Measurements from ENCODE around the gene TTC21A.
A peak's percentile ranks its signal among the peaks of the same experiment; 100 is the strongest.

DNA sequence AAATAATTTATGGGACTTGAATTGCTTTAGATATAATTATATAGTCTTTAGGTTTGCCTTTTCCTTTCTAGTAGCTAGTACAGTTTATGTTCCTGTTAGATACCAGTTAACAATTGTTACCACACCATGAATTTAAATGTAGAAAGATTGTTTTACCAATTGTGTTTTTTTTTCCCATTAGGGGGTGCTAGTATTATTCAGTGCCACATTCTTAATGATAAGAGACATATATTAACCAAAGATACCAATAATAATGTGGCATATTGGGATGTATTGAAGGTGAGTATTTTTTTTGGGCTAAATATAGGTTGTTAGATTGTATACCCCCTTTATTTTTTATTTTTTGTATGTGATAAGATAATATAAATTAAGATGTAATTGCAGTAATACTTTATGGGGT, 27.9 kb upstream of the TTC21A start:
- TF ChIP-seq EZH2 (IDR thresholded peaks at IDR 0.05; ENCODE audit: low read length, unreplicated experiment), result no peak
- TF ChIP-seq, protein P1, sequence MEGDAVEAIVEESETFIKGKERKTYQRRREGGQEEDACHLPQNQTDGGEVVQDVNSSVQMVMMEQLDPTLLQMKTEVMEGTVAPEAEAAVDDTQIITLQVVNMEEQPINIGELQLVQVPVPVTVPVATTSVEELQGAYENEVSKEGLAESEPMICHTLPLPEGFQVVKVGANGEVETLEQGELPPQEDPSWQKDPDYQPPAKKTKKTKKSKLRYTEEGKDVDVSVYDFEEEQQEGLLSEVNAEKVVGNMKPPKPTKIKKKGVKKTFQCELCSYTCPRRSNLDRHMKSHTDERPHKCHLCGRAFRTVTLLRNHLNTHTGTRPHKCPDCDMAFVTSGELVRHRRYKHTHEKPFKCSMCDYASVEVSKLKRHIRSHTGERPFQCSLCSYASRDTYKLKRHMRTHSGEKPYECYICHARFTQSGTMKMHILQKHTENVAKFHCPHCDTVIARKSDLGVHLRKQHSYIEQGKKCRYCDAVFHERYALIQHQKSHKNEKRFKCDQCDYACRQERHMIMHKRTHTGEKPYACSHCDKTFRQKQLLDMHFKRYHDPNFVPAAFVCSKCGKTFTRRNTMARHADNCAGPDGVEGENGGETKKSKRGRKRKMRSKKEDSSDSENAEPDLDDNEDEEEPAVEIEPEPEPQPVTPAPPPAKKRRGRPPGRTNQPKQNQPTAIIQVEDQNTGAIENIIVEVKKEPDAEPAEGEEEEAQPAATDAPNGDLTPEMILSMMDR (conservative IDR thresholded peaks at IDR 0.05; ENCODE audit: low read depth, low read length), result peak; percentile 48; the same call in 1 of the 2 replicates
